Effector memory CD8-positive, alpha-beta T cell (primary cell): ENCODE results near the gene STAC.

Experiments
- ATAC-seq: fragments of 150-1000 bp; cut with Tn5 transposase; replicated peaks from 2 replicates; pipeline ENCODE4 v1.10.0; 2021; ENCODE audit warnings: mild to moderate bottlenecking, moderate library complexity
- DNase-seq, 3 experiments: peaks; one replicate each; pipeline ENCODE4 v3.0.0; 2021
- H3K27ac Mint-ChIP-seq, 2 donors: one replicate each; pipeline ENCODE4 v1.8.0; 2022; ENCODE audit warnings: mild to moderate bottlenecking in 2 of 2, mixed read lengths in 2 of 2, moderate library complexity in 2 of 2
- H3K27me3 Mint-ChIP-seq, 2 donors: one replicate each; pipeline ENCODE4 v1.8.0; 2022; ENCODE audit warnings: mixed read lengths in 2 of 2
- H3K36me3 Mint-ChIP-seq: one replicate; pipeline ENCODE4 v1.8.0; 2022; ENCODE audit warnings: mild to moderate bottlenecking, moderate library complexity, mixed read lengths; ENCODE audit not compliant: insufficient read depth
- H3K4me1 Mint-ChIP-seq, 2 donors: one replicate each; pipeline ENCODE4 v1.8.0; 2022; ENCODE audit warnings: low read depth in 2 of 2, mixed read lengths in 2 of 2
- H3K4me3 Mint-ChIP-seq, 2 donors: one replicate each; pipeline ENCODE4 v1.8.0; 2022; ENCODE audit warnings: mild to moderate bottlenecking in 2 of 2, mixed read lengths in 2 of 2, moderate library complexity in 2 of 2
- H3K9me3 Mint-ChIP-seq, 2 donors: one replicate each; pipeline ENCODE4 v1.8.0; 2022; ENCODE audit warnings: mixed read lengths in 2 of 2
- total RNA-seq, 9 experiments: gene quantifications; one replicate each; lab custom pipeline; 2026; lab: John Stamatoyannopoulos, UW

The STAC gene, protein sequence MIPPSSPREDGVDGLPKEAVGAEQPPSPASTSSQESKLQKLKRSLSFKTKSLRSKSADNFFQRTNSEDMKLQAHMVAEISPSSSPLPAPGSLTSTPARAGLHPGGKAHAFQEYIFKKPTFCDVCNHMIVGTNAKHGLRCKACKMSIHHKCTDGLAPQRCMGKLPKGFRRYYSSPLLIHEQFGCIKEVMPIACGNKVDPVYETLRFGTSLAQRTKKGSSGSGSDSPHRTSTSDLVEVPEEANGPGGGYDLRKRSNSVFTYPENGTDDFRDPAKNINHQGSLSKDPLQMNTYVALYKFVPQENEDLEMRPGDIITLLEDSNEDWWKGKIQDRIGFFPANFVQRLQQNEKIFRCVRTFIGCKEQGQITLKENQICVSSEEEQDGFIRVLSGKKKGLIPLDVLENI
- total RNA-seq = 0 to 0.60 (median 0) reads per million in 9 experiments

DNA sequence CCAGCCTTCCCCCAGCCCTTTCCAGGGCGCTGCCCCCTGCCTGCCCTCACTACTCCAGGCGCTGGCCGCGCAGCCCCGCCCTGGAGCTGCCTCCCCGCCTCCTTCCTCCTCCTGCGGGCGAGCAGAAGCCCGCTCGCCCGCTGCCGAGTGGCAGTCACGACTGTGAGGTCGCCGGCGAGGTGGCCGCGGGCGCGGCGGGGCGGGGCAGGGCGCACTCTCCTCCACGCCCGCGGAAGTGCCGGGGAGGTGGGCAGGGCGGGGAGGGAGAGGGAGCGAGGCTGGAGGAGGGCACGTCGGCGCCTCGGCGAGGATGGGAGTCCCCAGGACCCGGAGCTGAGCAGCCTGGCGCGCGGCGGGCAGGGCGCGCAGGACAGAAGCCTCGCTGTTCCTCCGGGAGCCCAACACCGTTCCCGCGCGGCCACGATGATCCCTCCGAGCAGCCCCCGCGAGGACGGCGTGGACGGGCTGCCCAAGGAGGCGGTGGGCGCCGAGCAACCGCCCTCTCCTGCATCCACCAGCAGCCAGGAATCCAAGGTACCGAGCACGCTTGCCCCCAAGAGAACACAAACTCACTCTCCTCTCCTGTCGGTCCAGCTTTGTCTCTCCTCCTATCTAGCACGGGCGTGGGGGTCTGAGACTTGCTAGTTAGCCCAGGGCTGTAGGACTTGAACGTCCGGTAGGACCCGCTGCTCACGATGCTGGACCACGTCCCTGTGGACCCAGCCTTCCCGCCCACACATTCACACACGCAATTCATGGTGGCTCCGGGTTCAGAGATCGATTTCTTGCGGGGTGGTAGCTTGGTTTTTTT lies at the start of gene STAC:
Gene STAC, plus strand, starts transcription at position 284 of the 811 bp plus-strand sequence. Its CDS starts 140 bp downstream, at position 424.
- DNase-seq (no peak), ATAC-seq (no peak)
- Mint-ChIP-seq H3K36me3 (no peaks in the 10 kb centered on the region), H3K4me1 (no peaks in the 10 kb centered on the region), H3K4me3 (no peak within 1 kb of the TSS), H3K27ac (no peak within 1 kb of the TSS), H3K27me3 (peaks cover 21 to 30% of the 10 kb centered on the region in 2 donors), H3K9me3 (peaks cover 3 to 4% of the 10 kb centered on the region in 2 donors)

DNA sequence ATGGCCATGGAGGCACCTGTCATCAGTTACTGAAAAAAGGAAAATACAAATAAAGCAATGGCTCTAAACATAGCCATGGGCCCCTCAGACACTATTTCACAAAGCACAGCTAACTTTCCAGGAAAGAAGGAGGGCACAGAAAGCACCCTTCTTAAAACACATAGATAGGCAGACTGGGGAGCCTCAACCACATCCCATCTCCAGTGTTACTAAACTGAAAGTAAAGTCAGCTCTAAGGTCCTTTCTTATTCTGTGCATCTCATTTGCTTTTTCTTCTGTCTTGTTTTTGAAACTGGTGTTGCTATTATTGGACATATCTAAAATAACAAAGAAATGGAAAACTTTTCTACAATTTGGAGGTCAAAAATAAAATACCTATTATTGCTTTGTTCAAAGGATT lies 48.2 kb upstream of the STAC start:
- no peaks in the 10 kb centered on the region for H3K36me3 Mint-ChIP-seq
- no peaks in the 10 kb centered on the region for H3K4me1 Mint-ChIP-seq
- H3K4me3 Mint-ChIP-seq = no peak overlapping the region
- no peaks in the 10 kb centered on the region for H3K27me3 Mint-ChIP-seq
- no peak overlapping the region for H3K27ac Mint-ChIP-seq
- ATAC-seq = no peak
- peaks cover 7 to 12% of the 10 kb centered on the region in 2 donors for H3K9me3 Mint-ChIP-seq
- DNase-seq = no peak

GRCh38 chr3:36362216-36362615 lies 18.1 kb upstream of the STAC start:
- H3K4me1 Mint-ChIP-seq = no peaks in the 10 kb centered on the region
- H3K27ac Mint-ChIP-seq = no peak overlapping the region
- peaks cover 4 to 7% of the 10 kb centered on the region in 2 donors for H3K9me3 Mint-ChIP-seq
- H3K36me3 Mint-ChIP-seq = no peaks in the 10 kb centered on the region
- H3K4me3 Mint-ChIP-seq = no peak overlapping the region
- H3K27me3 Mint-ChIP-seq = no peaks in the 10 kb centered on the region
- DNase-seq (no peak), ATAC-seq (no peak)

DNA sequence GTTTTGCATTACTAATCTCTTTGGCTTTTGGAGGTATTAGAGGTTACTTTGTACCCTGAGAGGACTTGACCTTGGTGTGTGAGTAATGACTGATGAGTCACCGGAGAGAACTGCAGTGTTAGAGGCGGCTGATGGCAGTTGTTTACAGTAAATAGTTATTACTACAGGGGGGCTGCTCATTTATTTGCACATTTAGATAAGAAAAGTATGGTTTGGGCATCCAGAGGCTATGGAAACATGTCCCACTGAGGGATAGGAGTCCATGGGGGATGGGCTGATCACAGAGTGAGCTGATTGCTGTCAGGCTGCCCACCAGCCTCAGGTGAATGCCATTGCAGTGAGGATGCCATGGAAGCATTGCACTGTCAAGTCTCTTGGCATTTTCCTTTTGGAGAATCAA lies 17.3 kb upstream of the STAC start:
- H3K9me3 Mint-ChIP-seq = peaks cover 4 to 7% of the 10 kb centered on the region in 2 donors
- no peak for DNase-seq

GRCh38 chr3:36364260-36364659 lies 16.0 kb upstream of the STAC start:
- no peaks in the 10 kb centered on the region for H3K4me1 Mint-ChIP-seq
- H3K4me3 Mint-ChIP-seq = no peak overlapping the region
- no peak overlapping the region for H3K27ac Mint-ChIP-seq
- H3K9me3 Mint-ChIP-seq = peaks cover 6 to 7% of the 10 kb centered on the region in 2 donors
- no peaks in the 10 kb centered on the region for H3K27me3 Mint-ChIP-seq
- no peaks in the 10 kb centered on the region for H3K36me3 Mint-ChIP-seq
- no peak for ATAC-seq
- DNase-seq = no peak

More for the DNA sequence above, 17.3 kb upstream of the STAC start:
- H3K27ac Mint-ChIP-seq = no peak overlapping the region
- H3K27me3 Mint-ChIP-seq = no peaks in the 10 kb centered on the region
- no peaks in the 10 kb centered on the region for H3K4me1 Mint-ChIP-seq
- no peak overlapping the region for H3K4me3 Mint-ChIP-seq
- ATAC-seq = no peak
- no peaks in the 10 kb centered on the region for H3K36me3 Mint-ChIP-seq

- Mint-ChIP-seq H3K4me3 (no peak overlapping the region), H3K36me3 (no peaks in the 10 kb centered on the region), H3K27ac (no peak overlapping the region), H3K9me3 (peaks cover 6 to 7% of the 10 kb centered on the region in 2 donors), H3K27me3 (no peaks in the 10 kb centered on the region), H3K4me1 (no peaks in the 10 kb centered on the region)
- ATAC-seq = no peak
- DNase-seq = no peak
Measured at GRCh38 chr3:36365829-36366228, 14.5 kb upstream of the STAC start.

DNA sequence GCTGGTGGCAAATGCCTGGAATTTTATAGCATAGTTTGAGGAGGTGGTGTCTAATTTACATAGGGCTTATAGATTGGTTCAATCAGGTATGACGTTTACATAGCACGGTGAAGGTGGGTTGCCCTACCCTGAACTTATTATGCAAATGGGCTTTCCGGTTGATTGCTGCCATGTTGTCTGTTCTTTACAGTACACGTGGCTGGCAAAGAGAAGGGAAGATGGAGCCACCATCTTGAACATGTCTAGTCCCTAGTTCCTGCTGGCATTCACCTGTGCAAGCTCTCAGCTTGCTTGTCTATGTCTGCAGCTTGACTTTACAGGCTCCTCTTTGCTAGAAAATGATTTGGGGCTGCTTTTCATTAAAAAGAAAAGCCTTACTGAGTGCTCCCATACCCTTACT lies 14.0 kb upstream of the STAC start:
- no peaks in the 10 kb centered on the region for H3K36me3 Mint-ChIP-seq
- ATAC-seq = no peak
- DNase-seq = no peak
- no peak overlapping the region for H3K27ac Mint-ChIP-seq
- no peak overlapping the region for H3K4me3 Mint-ChIP-seq
- peaks cover 6 to 7% of the 10 kb centered on the region in 2 donors for H3K9me3 Mint-ChIP-seq
- H3K4me1 Mint-ChIP-seq = no peaks in the 10 kb centered on the region
- no peaks in the 10 kb centered on the region for H3K27me3 Mint-ChIP-seq

DNA sequence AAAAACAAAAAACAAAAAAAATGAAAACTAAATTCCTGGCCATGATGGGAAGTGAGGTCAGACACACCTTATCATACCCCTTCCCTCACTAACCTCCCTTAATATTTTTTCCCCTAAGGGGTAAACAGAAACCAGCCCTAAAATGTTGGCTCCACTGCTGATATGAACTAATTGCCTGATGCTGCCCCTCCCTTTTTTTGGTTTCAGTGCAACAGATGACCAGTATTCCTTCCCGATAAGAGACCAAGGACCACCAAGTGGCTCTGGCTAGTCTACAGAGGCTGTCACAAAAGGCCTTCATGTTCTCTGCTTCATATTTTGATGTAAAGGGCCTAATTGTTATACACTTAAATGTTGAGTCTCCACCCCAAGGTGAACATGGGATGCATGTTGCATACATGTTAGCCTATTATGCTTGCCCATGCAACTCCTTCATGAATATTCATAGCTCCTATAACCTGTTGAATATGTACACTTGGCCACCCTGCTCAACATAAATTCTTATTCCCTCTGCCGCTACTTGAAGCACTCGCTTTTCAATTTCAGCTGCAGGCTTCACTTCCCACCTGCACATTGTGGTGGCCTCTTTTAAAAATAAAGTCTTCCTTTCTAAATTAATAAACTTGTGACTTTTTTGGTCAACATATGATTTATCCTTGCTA lies 12.3 kb upstream of the STAC start:
- H3K36me3 Mint-ChIP-seq = no peaks in the 10 kb centered on the region
- H3K27ac Mint-ChIP-seq = no peak overlapping the region
- ATAC-seq = no peak

DNA sequence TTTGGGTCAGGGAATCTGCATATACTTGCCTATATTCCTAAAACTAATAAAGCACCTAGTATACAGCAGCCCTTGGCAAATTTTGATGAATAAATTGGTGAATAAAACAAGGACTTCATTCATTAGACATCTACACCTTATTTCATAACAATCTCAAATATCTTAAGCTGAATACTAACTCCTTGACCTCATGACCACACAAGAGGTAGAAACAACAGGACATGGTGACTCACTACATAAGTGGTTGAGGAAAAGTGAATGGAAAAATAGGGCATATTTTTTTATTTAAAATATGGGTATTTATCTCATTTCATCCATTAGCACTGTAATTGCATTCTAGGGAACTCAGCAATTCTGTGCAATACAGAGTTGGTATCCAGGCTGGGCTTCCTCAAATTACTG lies 7.8 kb upstream of the STAC start:
- no peak overlapping the region for H3K27ac Mint-ChIP-seq
- peaks cover 5 to 9% of the 10 kb centered on the region in 2 donors for H3K9me3 Mint-ChIP-seq
- DNase-seq = no peak
- no peaks in the 10 kb centered on the region for H3K36me3 Mint-ChIP-seq
- no peak for ATAC-seq
- H3K27me3 Mint-ChIP-seq = no peaks in the 10 kb centered on the region
- H3K4me3 Mint-ChIP-seq = no peak overlapping the region
- no peaks in the 10 kb centered on the region for H3K4me1 Mint-ChIP-seq

More for the DNA sequence above, 12.3 kb upstream of the STAC start:
- DNase-seq = no peak
- peaks cover 0 to 6% of the 10 kb centered on the region in 2 donors for H3K9me3 Mint-ChIP-seq
- H3K4me1 Mint-ChIP-seq = no peaks in the 10 kb centered on the region
- no peaks in the 10 kb centered on the region for H3K27me3 Mint-ChIP-seq
- no peak overlapping the region for H3K4me3 Mint-ChIP-seq

GRCh38 chr3:36373084-36373483 lies 7.2 kb upstream of the STAC start:
- Mint-ChIP-seq H3K36me3 (no peaks in the 10 kb centered on the region), H3K4me1 (no peaks in the 10 kb centered on the region), H3K9me3 (peaks cover 5 to 12% of the 10 kb centered on the region in 2 donors), H3K27ac (no peak overlapping the region), H3K27me3 (peaks cover 0 to 3% of the 10 kb centered on the region in 2 donors), H3K4me3 (no peak overlapping the region)
- no peak for ATAC-seq
- DNase-seq = no peak

- H3K4me1 Mint-ChIP-seq = no peaks in the 10 kb centered on the region
- H3K9me3 Mint-ChIP-seq = peaks cover 5 to 11% of the 10 kb centered on the region in 2 donors
- H3K4me3 Mint-ChIP-seq = no peak overlapping the region
- ATAC-seq = no peak
- H3K36me3 Mint-ChIP-seq = no peaks in the 10 kb centered on the region
- no peak for DNase-seq
- no peak overlapping the region for H3K27ac Mint-ChIP-seq
- peaks cover 2 to 6% of the 10 kb centered on the region in 2 donors for H3K27me3 Mint-ChIP-seq
Measured at GRCh38 chr3:36373666-36374065, 6.6 kb upstream of the STAC start.

GRCh38 chr3:36379872-36380220 lies 458 bp upstream of the STAC start:
- Mint-ChIP-seq H3K9me3 (peaks cover 3 to 4% of the 10 kb centered on the region in 2 donors), H3K4me3 (no peak overlapping the region), H3K36me3 (no peaks in the 10 kb centered on the region)

GRCh38 chr3:36381311-36381956 lies 1.1 kb downstream of the STAC start:
- no peak for ATAC-seq
- Mint-ChIP-seq H3K36me3 (no peaks in the 10 kb centered on the region), H3K27ac (no peak overlapping the region), H3K9me3 (peaks cover 3 to 4% of the 10 kb centered on the region in 2 donors), H3K27me3 (peaks cover 21 to 30% of the 10 kb centered on the region in 2 donors), H3K4me3 (no peak overlapping the region), H3K4me1 (no peaks in the 10 kb centered on the region)
- DNase-seq = no peak

More at GRCh38 chr3:36379872-36380220, 458 bp upstream of the STAC start:
- Mint-ChIP-seq H3K27me3 (peaks cover 21 to 30% of the 10 kb centered on the region in 2 donors), H3K4me1 (no peaks in the 10 kb centered on the region), H3K27ac (no peak overlapping the region)
- no peak for ATAC-seq
- DNase-seq = no peak
